IMR-90 (cell line): ENCODE data around the gene RUFY4. TPM values are rescaled to one million over a fixed set of nuclear protein-coding genes. Genes with fewer than 3 reads are reported as not detected.
A peak's percentile ranks its signal among the peaks of the same experiment; 100 is the strongest.

Experiments used
- ATAC-seq: fragments of 200-7000 bp; cut with Tn5 transposase; 2 replicates; pipeline ENCODE4 v1.9.1; 2020; ENCODE audit warnings: low read depth, mild to moderate bottlenecking, moderate library complexity
- BruUV-seq: library from RNA; stranded (reverse); fragments of 400-500 nt; replicated peaks from 2 replicates; lab custom pipeline; 2021; lab: Mats Ljungman, UMichigan
- CTCF ChIA-PET: fragments of 300-600 bp; formaldehyde crosslinking; extraction: SDS; loops from one replicate; lab custom pipeline; 2021; ENCODE audit warnings: antibody characterized with exemption; lab: Yijun Ruan, JAX
- POLR2A ChIA-PET: fragments of 300-600 bp; sonication (Branson Sonifier 250); formaldehyde crosslinking; loops from one replicate; lab custom pipeline; 2022; ENCODE audit warnings: antibody characterized with exemption; ENCODE audit not compliant: unreplicated experiment; lab: Charles Lee
- DNase-seq: peaks from one replicate; pipeline ENCODE4 v3.0.0; 2013
- H2AFZ ChIP-seq: replicated peaks from 2 replicates; pipeline ENCODE3; 2013; ENCODE audit warnings: low read length, mild to moderate bottlenecking; ENCODE audit not compliant: poor library complexity
- H2AK5ac ChIP-seq: 2 replicates; pipeline ENCODE4 v1.6.1; 2013; ENCODE audit warnings: low read depth, low read length, inconsistent platforms
- H2AK9ac ChIP-seq: replicated peaks from 2 replicates; pipeline ENCODE3; 2013; ENCODE audit warnings: mild to moderate bottlenecking, low read depth, low read length, moderate library complexity; ENCODE audit not compliant: poor library complexity
- H2BK120ac ChIP-seq: 2 replicates; pipeline ENCODE4 v1.6.1; 2013; ENCODE audit warnings: low read depth, low read length, inconsistent platforms
- H2BK15ac ChIP-seq: 3 replicates; pipeline ENCODE4 v1.6.1; 2013; ENCODE audit warnings: low read depth, low read length, inconsistent platforms
- H2BK20ac ChIP-seq: 2 replicates; pipeline ENCODE4 v1.6.1; 2013; ENCODE audit warnings: low read depth, mild to moderate bottlenecking, inconsistent platforms, low read length, moderate library complexity
- H2BK5ac ChIP-seq: 2 replicates; pipeline ENCODE4 v1.6.1; 2013; ENCODE audit warnings: mild to moderate bottlenecking, low read depth, low read length, inconsistent platforms; ENCODE audit not compliant: poor library complexity, severe bottlenecking
- H3K14ac ChIP-seq: replicated peaks from 2 replicates; pipeline ENCODE4 v1.6.1; 2013; ENCODE audit warnings: low read depth, low read length, inconsistent platforms
- H3K18ac ChIP-seq: 2 replicates; pipeline ENCODE4 v1.6.1; 2013; ENCODE audit warnings: low read depth, low read length, control low read depth
- H3K23ac ChIP-seq: 2 replicates; pipeline ENCODE4 v1.6.1; 2013; ENCODE audit warnings: low read depth, low read length, inconsistent platforms
- H3K27ac ChIP-seq: 2 replicates; pipeline ENCODE4 v1.5.1; 2013; ENCODE audit warnings: mild to moderate bottlenecking, control low read depth, low read length; ENCODE audit not compliant: insufficient read depth
- H3K27me3 ChIP-seq: 2 replicates; pipeline ENCODE4 v1.6.1; 2013; ENCODE audit warnings: low read length; ENCODE audit not compliant: control insufficient read depth, insufficient read depth
- H3K36me3 ChIP-seq: 2 replicates; pipeline ENCODE4 v1.6.1; 2013; ENCODE audit warnings: low read length, mixed read lengths; ENCODE audit not compliant: control insufficient read depth, insufficient read depth
- H3K4ac ChIP-seq: 2 replicates; pipeline ENCODE4 v1.6.1; 2013; ENCODE audit warnings: low read depth, low read length, inconsistent platforms
- H3K4me1 ChIP-seq: 2 replicates; pipeline ENCODE4 v1.6.1; 2013; ENCODE audit warnings: low read length, mixed read lengths; ENCODE audit not compliant: control insufficient read depth, insufficient read depth
- H3K4me2 ChIP-seq: 2 replicates; pipeline ENCODE4 v1.6.1; 2013; ENCODE audit warnings: low read depth, mild to moderate bottlenecking, control low read depth, low read length, moderate library complexity
- H3K4me3 ChIP-seq: 2 replicates; pipeline ENCODE4 v1.5.1; 2013; ENCODE audit warnings: low read depth, mild to moderate bottlenecking, control low read depth, low read length, moderate library complexity; ENCODE audit not compliant: insufficient read depth
- H3K56ac ChIP-seq: 2 replicates; pipeline ENCODE4 v1.6.1; 2013; ENCODE audit warnings: low read length, inconsistent platforms; ENCODE audit not compliant: insufficient read depth; ENCODE audit errors: extremely low read depth
- H3K79me1 ChIP-seq, 2 experiments: 2 replicates each; pipeline ENCODE4 v1.6.1; 2013; ENCODE audit warnings: low read length in 2 of 2, inconsistent platforms in 1 of 2, low read depth in 1 of 2
- H3K9ac ChIP-seq: 2 replicates; pipeline ENCODE4 v1.6.1; 2013; ENCODE audit warnings: low read depth, low read length, control low read depth
- H3K9me1 ChIP-seq: 2 replicates; pipeline ENCODE4 v1.6.1; 2013; ENCODE audit warnings: low read length, inconsistent platforms; ENCODE audit not compliant: insufficient read depth
- H3K9me3 ChIP-seq: 2 replicates; pipeline ENCODE4 v1.6.1; 2013; ENCODE audit warnings: low read length; ENCODE audit not compliant: control insufficient read depth, insufficient read depth
- H4K20me1 ChIP-seq: 2 replicates; pipeline ENCODE4 v1.6.1; 2013; ENCODE audit warnings: low read length, inconsistent platforms; ENCODE audit not compliant: insufficient read depth
- H4K5ac ChIP-seq: 2 replicates; pipeline ENCODE4 v1.6.1; 2013; ENCODE audit warnings: mild to moderate bottlenecking, low read depth, low read length, control low read depth
- H4K8ac ChIP-seq, 2 experiments: 2 replicates each; pipeline ENCODE4 v1.6.1; 2013; ENCODE audit warnings: low read depth in 2 of 2, low read length in 2 of 2, control low read depth in 1 of 2, inconsistent platforms in 1 of 2
- H4K91ac ChIP-seq: 2 replicates; pipeline ENCODE4 v1.6.1; 2013; ENCODE audit warnings: low read depth, low read length, inconsistent platforms; ENCODE audit not compliant: insufficient read depth
- CTCF ChIP-seq: conservative IDR thresholded peaks from 2 replicates; pipeline ENCODE4 v1.5.1; 2012; ENCODE audit warnings: mild to moderate bottlenecking, low read depth, low read length, improper control_type of control experiment
- MAZ ChIP-seq: IDR thresholded peaks from 2 replicates; pipeline ENCODE4 v1.6.1; 2012; ENCODE audit warnings: low read depth, mild to moderate bottlenecking, low read length, improper control_type of control experiment, moderate library complexity, borderline replicate concordance
- RFX5 ChIP-seq: IDR thresholded peaks from 2 replicates; pipeline ENCODE4 v1.8.0; 2012; ENCODE audit warnings: low read depth, mild to moderate bottlenecking, low read length, moderate library complexity
- SMC3 ChIP-seq: fragments of 150-350 bp; IDR thresholded peaks from 2 replicates; pipeline ENCODE4 v1.6.1; 2016; ENCODE audit warnings: low read depth, mild to moderate bottlenecking, antibody characterized with exemption, low read length, moderate library complexity
- USF2 ChIP-seq: fragments of 150-350 bp; IDR thresholded peaks from 2 replicates; pipeline ENCODE4 v1.6.1; 2017; ENCODE audit warnings: mild to moderate bottlenecking, antibody characterized with exemption, low read length, low read depth
- WGBS, 2 experiments: methylation state at CpG; one replicate each; pipeline versions ENCODE4 v1.1.5 to v1.1.7; 2013; ENCODE audit warnings: missing lambda C conversion rate in 2 of 2; ENCODE audit not compliant: insufficient read length in 1 of 2; ENCODE audit errors: extremely low coverage in 2 of 2; 5-methylcytosine and 5-hydroxymethylcytosine counted together
- dilution Hi-C: fragments of 300-500 bp; cut with HindIII; formaldehyde crosslinking; loops from one replicate; pipeline ENCODE4 v1.14.3; 2018; ENCODE audit warnings: low sequenced_read_pairs; ENCODE audit not compliant: unreplicated experiment
- in situ Hi-C: fragments of 300-500 bp; cut with MboI; formaldehyde crosslinking; loops from 3 replicates; pipeline ENCODE4 v1.14.3; 2019; ENCODE audit warnings: low sequenced_read_pairs, inconsistent platforms, mixed read lengths
- intact Hi-C: fragments of 100-400 bp; cut with micrococcal nuclease; formaldehyde crosslinking; loops from 2 replicates; pipeline ENCODE4 v1.10.0; 2022
- polyA plus RNA-seq, 3 experiments: library from polyadenylated mRNA; depleted of rRNA; stranded (reverse); fragments of >200 nt; gene quantifications; 2 replicates each; pipeline ENCODE4 v1.2.3, GENCODE V29; 2012; ENCODE audit warnings: low replicate concordance in 1 of 3
- total RNA-seq: library from RNA; depleted of rRNA; stranded (reverse); fragments of >200 nt; gene quantifications from 2 replicates; pipeline ENCODE4 v1.2.3, GENCODE V29; 2012

The RUFY4 gene
- total and polyA plus RNA-seq, 2 of the 4 experiments (the other 2 are of a cell fraction) = not detected

DNA sequence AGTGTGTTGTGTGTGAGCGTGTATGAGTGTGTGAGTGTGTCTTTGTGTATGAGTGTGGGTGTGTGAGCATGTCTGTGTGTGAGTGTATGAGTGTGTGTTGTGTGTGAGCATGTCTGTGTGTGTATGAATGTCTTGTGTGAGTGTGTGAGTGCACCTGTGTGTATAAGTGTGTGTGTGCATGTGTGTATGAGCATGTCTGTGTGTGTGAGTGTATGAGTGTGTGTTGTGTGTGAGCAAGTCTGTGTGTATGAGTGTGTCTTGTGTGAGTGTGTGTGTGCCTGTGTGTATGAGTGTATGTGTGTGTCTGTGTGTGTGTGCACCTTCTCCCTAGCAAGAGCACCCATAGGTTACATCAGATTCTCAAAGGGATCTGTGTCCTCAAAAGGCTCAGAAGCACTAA lies 37.8 kb upstream of the RUFY4 start:
- H3K9me3 ChIP-seq = no peaks in the 10 kb centered on the region
- ATAC-seq = no peak
- H4K8ac ChIP-seq = no peak overlapping the region
- intact Hi-C loops = no loop called here
- no peak overlapping the region for H3K4me2 ChIP-seq
- H3K14ac ChIP-seq = 0 out of 2 replicates have a peak overlapping the region, but pooled peaks have one; percentile 29
- no peak overlapping the region for H3K4ac ChIP-seq
- H3K18ac ChIP-seq = no peak overlapping the region
- H4K20me1 ChIP-seq = no peaks in the 10 kb centered on the region; the same call in 1 of the 2 replicates
- H3K56ac ChIP-seq = no peak overlapping the region
- H4K5ac ChIP-seq = no peak overlapping the region
- no peak overlapping the region for H2AFZ ChIP-seq
- no peak overlapping the region for H3K4me3 ChIP-seq
- no peak overlapping the region for H2BK15ac ChIP-seq
- H3K79me1 ChIP-seq = no peaks in the 10 kb centered on the region
- H2AK5ac ChIP-seq = peak overlapping the region; percentile 75
- no peak for TF ChIP-seq CTCF
- TF ChIP-seq USF2 = no peak
- no peak for TF ChIP-seq RFX5
- TF ChIP-seq SMC3 = no peak
- no peak for TF ChIP-seq MAZ
- H2AK9ac ChIP-seq = no peak overlapping the region
- no TSS peak for BruUV-seq
- no peaks in the 10 kb centered on the region for H3K36me3 ChIP-seq
- no peak overlapping the region for H3K9ac ChIP-seq
- DNase-seq = no peak
- no peak overlapping the region for H3K23ac ChIP-seq
- H4K91ac ChIP-seq = no peak overlapping the region
- CTCF ChIA-PET = no interaction called here
- H2BK5ac ChIP-seq = peak overlapping the region; percentile 71
- H3K9me1 ChIP-seq = peaks cover 8% of the 10 kb centered on the region
- no peak overlapping the region; the same call in 1 of the 2 replicates for H2BK20ac ChIP-seq
- peaks cover 6% of the 10 kb centered on the region; the same call in 1 of the 2 replicates for H3K4me1 ChIP-seq
- H2BK120ac ChIP-seq = no peak overlapping the region
- in situ Hi-C loops = loop anchor here (10.0 kb wide), 1 partner anchor 236 kb away; no protein-coding TSS in a partner anchor
- dilution Hi-C loops = no loop called here
- H3K27me3 ChIP-seq = peaks cover 41% of the 10 kb centered on the region
- WGBS, 2 experiments = 100% methylated on average over 1 of the region's 1 CpG; no CpG with 5 or more reads in 1 of the 2 experiments
- no peak overlapping the region for H3K27ac ChIP-seq
- POLR2A ChIA-PET = no interaction called here
